ENCODE measurements around the gene CSNK1A1.

Gene CSNK1A1

GRCh38 chr5:149473441-149473840 lies 77.8 kb downstream of the CSNK1A1 start:
- no peaks in the 10 kb centered on the region; the same call in 1 of the 2 replicates for H3K27me3 ChIP-seq (replicated peaks; ENCODE audit: control insufficient read depth, insufficient read depth, low read length)
- TF ChIP-seq CTCF (IDR thresholded peaks at IDR 0.05; ENCODE audit: insufficient read depth, low read length, poor library complexity, severe bottlenecking): no peak
- DNase-seq (ENCODE audit: extremely low read depth, insufficient read length): no peak
- H3K4me3 ChIP-seq (replicated peaks; ENCODE audit: low read depth, low read length): no peak overlapping the region
- H3K36me3 ChIP-seq (ENCODE audit: control insufficient read depth, insufficient read depth, low read length): no peaks in the 10 kb centered on the region

- Histone ChIP-seq H3K36me3 (ENCODE audit: control insufficient read depth, insufficient read depth, low read length) (no peaks in the 10 kb centered on the region), H3K27me3 (replicated peaks; ENCODE audit: control insufficient read depth, insufficient read depth, low read length) (no peaks in the 10 kb centered on the region; the same call in 1 of the 2 replicates), H3K4me3 (replicated peaks; ENCODE audit: low read depth, low read length) (no peak overlapping the region)
- no peak for TF ChIP-seq CTCF (IDR thresholded peaks at IDR 0.05; ENCODE audit: insufficient read depth, low read length, poor library complexity, severe bottlenecking)
- DNase-seq (ENCODE audit: extremely low read depth, insufficient read length): no peak
These were observed 78.8 kb downstream of the CSNK1A1 start for GRCh38 chr5:149472399-149472798.

- no peak for DNase-seq (ENCODE audit: extremely low read depth, insufficient read length)
- no peaks in the 10 kb centered on the region; the same call in 1 of the 2 replicates for H3K27me3 ChIP-seq (replicated peaks; ENCODE audit: control insufficient read depth, insufficient read depth, low read length)
- no peak for TF ChIP-seq CTCF (IDR thresholded peaks at IDR 0.05; ENCODE audit: insufficient read depth, low read length, poor library complexity, severe bottlenecking)
- H3K36me3 ChIP-seq (ENCODE audit: control insufficient read depth, insufficient read depth, low read length): no peaks in the 10 kb centered on the region
- no peak overlapping the region for H3K4me3 ChIP-seq (replicated peaks; ENCODE audit: low read depth, low read length)
These were observed 79.6 kb downstream of the CSNK1A1 start for GRCh38 chr5:149471406-149472183.

GRCh38 chr5:149470942-149471341 lies 80.3 kb downstream of the CSNK1A1 start:
- no peak overlapping the region for H3K4me3 ChIP-seq (replicated peaks; ENCODE audit: low read depth, low read length)
- DNase-seq (ENCODE audit: extremely low read depth, insufficient read length): no peak
- no peaks in the 10 kb centered on the region for H3K36me3 ChIP-seq (ENCODE audit: control insufficient read depth, insufficient read depth, low read length)
- H3K27me3 ChIP-seq (replicated peaks; ENCODE audit: control insufficient read depth, insufficient read depth, low read length): no peaks in the 10 kb centered on the region; the same call in 1 of the 2 replicates
- TF ChIP-seq CTCF (IDR thresholded peaks at IDR 0.05; ENCODE audit: insufficient read depth, low read length, poor library complexity, severe bottlenecking): no peak

GRCh38 chr5:149466457-149466972 lies 84.7 kb downstream of the CSNK1A1 start:
- no peak overlapping the region for H3K4me3 ChIP-seq (replicated peaks; ENCODE audit: low read depth, low read length)
- DNase-seq (ENCODE audit: extremely low read depth, insufficient read length): no peak
- H3K27me3 ChIP-seq (replicated peaks; ENCODE audit: control insufficient read depth, insufficient read depth, low read length): no peaks in the 10 kb centered on the region
- H3K36me3 ChIP-seq (ENCODE audit: control insufficient read depth, insufficient read depth, low read length): no peaks in the 10 kb centered on the region
- no peak for TF ChIP-seq CTCF (IDR thresholded peaks at IDR 0.05; ENCODE audit: insufficient read depth, low read length, poor library complexity, severe bottlenecking)

Measured in GM06990 (cell line).